ENCODE data around the gene MICAL2.

The MICAL2 gene

GRCh38 chr11:12200279-12200990, 90.0 kb downstream of the MICAL2 start:
- Histone ChIP-seq H3K4me3 (ENCODE audit: low read depth in 1 of 2, low read length in 1 of 2) (no peak overlapping the region), H3K36me3 (no peaks in the 10 kb centered on the region), H3K9me3 (no peaks in the 10 kb centered on the region), H3K27ac (no peak overlapping the region), H3K27me3 (no peaks in the 10 kb centered on the region), H3K4me1 (ENCODE audit: control insufficient read depth in 1 of 2, insufficient read depth in 1 of 2, low read depth in 1 of 2, low read length in 1 of 2) (no peaks in the 10 kb centered on the region)
- no peak for TF ChIP-seq CTCF (IDR thresholded peaks at IDR 0.05)

- Histone ChIP-seq H3K27me3 (no peaks in the 10 kb centered on the region), H3K27ac (no peak overlapping the region), H3K9me3 (no peaks in the 10 kb centered on the region), H3K36me3 (no peaks in the 10 kb centered on the region), H3K4me3 (ENCODE audit: low read depth in 1 of 2, low read length in 1 of 2) (no peak overlapping the region), H3K4me1 (ENCODE audit: control insufficient read depth in 1 of 2, insufficient read depth in 1 of 2, low read depth in 1 of 2, low read length in 1 of 2) (no peaks in the 10 kb centered on the region)
- no peak for TF ChIP-seq CTCF (IDR thresholded peaks at IDR 0.05)
Observed at GRCh38 chr11:12200991-12201985, 90.9 kb downstream of the MICAL2 start.

GRCh38 chr11:12202661-12203310, 92.4 kb downstream of the MICAL2 start:
- Histone ChIP-seq H3K36me3 (no peaks in the 10 kb centered on the region), H3K9me3 (no peaks in the 10 kb centered on the region), H3K4me3 (ENCODE audit: low read depth in 1 of 2, low read length in 1 of 2) (no peak overlapping the region), H3K27me3 (no peaks in the 10 kb centered on the region), H3K4me1 (ENCODE audit: control insufficient read depth in 1 of 2, insufficient read depth in 1 of 2, low read depth in 1 of 2, low read length in 1 of 2) (no peaks in the 10 kb centered on the region), H3K27ac (no peak overlapping the region)
- no peak for TF ChIP-seq CTCF (IDR thresholded peaks at IDR 0.05)

GRCh38 chr11:12204506-12204905, 94.1 kb downstream of the MICAL2 start:
- no peak overlapping the region for H3K27ac ChIP-seq

More at GRCh38 chr11:12204506-12204905, 94.1 kb downstream of the MICAL2 start:
- no peaks in the 10 kb centered on the region for H3K27me3 ChIP-seq
- peaks cover 10% of the 10 kb centered on the region for H3K36me3 ChIP-seq
- TF ChIP-seq CTCF (IDR thresholded peaks at IDR 0.05): no peak
- H3K4me3 ChIP-seq (ENCODE audit: low read depth in 1 of 2, low read length in 1 of 2): no peak overlapping the region
- H3K4me1 ChIP-seq (ENCODE audit: control insufficient read depth in 1 of 2, insufficient read depth in 1 of 2, low read depth in 1 of 2, low read length in 1 of 2): no peaks in the 10 kb centered on the region
- H3K9me3 ChIP-seq: no peaks in the 10 kb centered on the region

All from neutrophil (primary cell).